Stimulated activated CD4-positive, alpha-beta T cell treated with anti-CD3 and anti-CD28 coated beads, TNF-alpha, amount 100 ng/mL, for 48 hours (primary cell): Measurements from ENCODE around the gene ADK.

ENCODE experiments used
- DNase-seq, 3 donors: peaks; one replicate each; pipeline ENCODE4 v3.0.0-alpha.2; 2020; ENCODE audit warnings: low read depth in 3 of 3

The ADK gene

GRCh38 chr10:74238031-74238431, 87.0 kb downstream of the ADK start:
- DNase-seq, result no peak

- DNase-seq, result no peak
These were observed 87.5 kb downstream of the ADK start for GRCh38 chr10:74238516-74238915.

GRCh38 chr10:74243067-74243466, 92.0 kb downstream of the ADK start:
- no peak for DNase-seq

GRCh38 chr10:74244097-74244685, 93.2 kb downstream of the ADK start:
- peak in 1 of 3 donors; percentile 4 for DNase-seq

- no peak for DNase-seq
These were observed 93.8 kb downstream of the ADK start for GRCh38 chr10:74244807-74245206.

GRCh38 chr10:74246495-74246894, 95.5 kb downstream of the ADK start:
- DNase-seq, result no peak

- no peak for DNase-seq
These were observed 98.8 kb downstream of the ADK start for GRCh38 chr10:74249865-74250264.

- no peak for DNase-seq
These were observed 104.2 kb downstream of the ADK start for GRCh38 chr10:74255214-74255613.

GRCh38 chr10:74255888-74256357, 104.9 kb downstream of the ADK start:
- DNase-seq, result no peak

- no peak for DNase-seq
These were observed 111.8 kb downstream of the ADK start for GRCh38 chr10:74262856-74263255.

GRCh38 chr10:74263996-74264395, 113.0 kb downstream of the ADK start:
- no peak for DNase-seq

- DNase-seq, result no peak
These were observed 121.3 kb downstream of the ADK start for GRCh38 chr10:74272288-74272687.

- DNase-seq, result no peak
These were observed 124.8 kb downstream of the ADK start for GRCh38 chr10:74275755-74276290.

GRCh38 chr10:74276416-74276815, 125.4 kb downstream of the ADK start:
- DNase-seq, result no peak

GRCh38 chr10:74282151-74282847, 131.3 kb downstream of the ADK start:
- DNase-seq, result no peak

GRCh38 chr10:74282848-74283210, 131.8 kb downstream of the ADK start:
- no peak for DNase-seq

GRCh38 chr10:74289188-74289587, 138.2 kb downstream of the ADK start:
- no peak for DNase-seq

- no peak for DNase-seq
These were observed 138.9 kb downstream of the ADK start for GRCh38 chr10:74289951-74290350.

GRCh38 chr10:74290708-74291107, 139.7 kb downstream of the ADK start:
- DNase-seq, result no peak

- DNase-seq, result no peak
These were observed 141.9 kb downstream of the ADK start for GRCh38 chr10:74292871-74293427.

- DNase-seq, result no peak
These were observed 142.8 kb downstream of the ADK start for GRCh38 chr10:74293686-74294371.

- no peak for DNase-seq
These were observed 146.5 kb downstream of the ADK start for GRCh38 chr10:74297389-74298080.
